Natural killer cell (primary cell): ENCODE results near the gene ZNF497. TPM values are rescaled to one million over a fixed set of nuclear protein-coding genes. Genes with fewer than 3 reads are reported as not detected.

Source experiments
- ATAC-seq, 3 donors: fragments of 150-1000 bp in 2 of 3; fragments of 200-7000 bp in 1 of 3; cut with Tn5 transposase; 1 replicate in 1 of 3; 2 replicates in 2 of 3; pipeline ENCODE4 v1.10.0; 2021; ENCODE audit warnings: mild to moderate bottlenecking in 2 of 3, moderate library complexity in 2 of 3
- DNase-seq, 2 donors: peaks; one replicate each; pipeline versions ENCODE4 v3.0.0 to v3.0.0-alpha.2; 2013 to 2021; ENCODE audit warnings: mixed read lengths in 1 of 2
- H3K27ac ChIP-seq: one replicate; pipeline ENCODE4 v1.5.1; 2013; ENCODE audit warnings: mild to moderate bottlenecking, low read length
- H3K27me3 ChIP-seq: one replicate; pipeline ENCODE4 v1.6.1; 2013; ENCODE audit warnings: low read length; ENCODE audit not compliant: control insufficient read depth, insufficient read depth
- H3K36me3 ChIP-seq: one replicate; pipeline ENCODE4 v1.6.1; 2013; ENCODE audit warnings: low read length; ENCODE audit not compliant: control insufficient read depth, insufficient read depth
- H3K4me1 ChIP-seq: one replicate; pipeline ENCODE4 v1.6.1; 2013; ENCODE audit warnings: low read length; ENCODE audit not compliant: control insufficient read depth, insufficient read depth
- H3K4me3 ChIP-seq: one replicate; pipeline ENCODE4 v1.5.1; 2013; ENCODE audit warnings: low read length
- H3K9me3 ChIP-seq: one replicate; pipeline ENCODE4 v1.6.1; 2013; ENCODE audit warnings: low read length; ENCODE audit not compliant: control insufficient read depth, insufficient read depth
- H3K27ac Mint-ChIP-seq, 2 donors: one replicate each; pipeline ENCODE4 v1.8.0; 2022; ENCODE audit warnings: mild to moderate bottlenecking in 2 of 2, mixed read lengths in 2 of 2, moderate library complexity in 1 of 2
- H3K27me3 Mint-ChIP-seq, 2 donors: one replicate each; pipeline ENCODE4 v1.8.0; 2022; ENCODE audit warnings: low read depth in 2 of 2, mixed read lengths in 2 of 2
- H3K36me3 Mint-ChIP-seq: one replicate; pipeline ENCODE4 v1.8.0; 2022; ENCODE audit warnings: mixed read lengths
- H3K4me1 Mint-ChIP-seq, 2 donors: one replicate each; pipeline ENCODE4 v1.8.0; 2022; ENCODE audit warnings: mixed read lengths in 2 of 2
- H3K4me3 Mint-ChIP-seq: one replicate; pipeline ENCODE4 v1.8.0; 2022; ENCODE audit warnings: mild to moderate bottlenecking, moderate library complexity, mixed read lengths
- H3K9me3 Mint-ChIP-seq, 2 donors: one replicate each; pipeline ENCODE4 v1.8.0; 2022; ENCODE audit warnings: mixed read lengths in 2 of 2
- WGBS: methylation state at CpG from one replicate; pipeline ENCODE4 v1.1.7; 2013; ENCODE audit warnings: missing lambda C conversion rate; ENCODE audit not compliant: insufficient coverage; 5-methylcytosine and 5-hydroxymethylcytosine counted together
- intact Hi-C: fragments of 100-400 bp; cut with micrococcal nuclease; formaldehyde crosslinking; loops from one replicate; pipeline ENCODE4 v1.14.2; 2022
- total RNA-seq, 4 donors: library from RNA; stranded (reverse); fragments of 120-200 nt in 1 of 4; gene quantifications; one replicate each; pipeline versions ENCODE4 v1.2.3 to v1.2.4, GENCODE V29; 2013 to 2022
- TF ChIP-seq, protein P1 (sequence below): fragments of 200-600 bp; IDR thresholded peaks from one replicate; pipeline ENCODE4 v1.8.0; 2022; ENCODE audit warnings: antibody characterized with exemption

The ZNF497 gene
- total RNA-seq, 3 donors from 2014 or later (not counting 1 experiment from before 2014, with no cell fraction given) = 0.40 to 0.61 (median 0.60) TPM

DNA sequence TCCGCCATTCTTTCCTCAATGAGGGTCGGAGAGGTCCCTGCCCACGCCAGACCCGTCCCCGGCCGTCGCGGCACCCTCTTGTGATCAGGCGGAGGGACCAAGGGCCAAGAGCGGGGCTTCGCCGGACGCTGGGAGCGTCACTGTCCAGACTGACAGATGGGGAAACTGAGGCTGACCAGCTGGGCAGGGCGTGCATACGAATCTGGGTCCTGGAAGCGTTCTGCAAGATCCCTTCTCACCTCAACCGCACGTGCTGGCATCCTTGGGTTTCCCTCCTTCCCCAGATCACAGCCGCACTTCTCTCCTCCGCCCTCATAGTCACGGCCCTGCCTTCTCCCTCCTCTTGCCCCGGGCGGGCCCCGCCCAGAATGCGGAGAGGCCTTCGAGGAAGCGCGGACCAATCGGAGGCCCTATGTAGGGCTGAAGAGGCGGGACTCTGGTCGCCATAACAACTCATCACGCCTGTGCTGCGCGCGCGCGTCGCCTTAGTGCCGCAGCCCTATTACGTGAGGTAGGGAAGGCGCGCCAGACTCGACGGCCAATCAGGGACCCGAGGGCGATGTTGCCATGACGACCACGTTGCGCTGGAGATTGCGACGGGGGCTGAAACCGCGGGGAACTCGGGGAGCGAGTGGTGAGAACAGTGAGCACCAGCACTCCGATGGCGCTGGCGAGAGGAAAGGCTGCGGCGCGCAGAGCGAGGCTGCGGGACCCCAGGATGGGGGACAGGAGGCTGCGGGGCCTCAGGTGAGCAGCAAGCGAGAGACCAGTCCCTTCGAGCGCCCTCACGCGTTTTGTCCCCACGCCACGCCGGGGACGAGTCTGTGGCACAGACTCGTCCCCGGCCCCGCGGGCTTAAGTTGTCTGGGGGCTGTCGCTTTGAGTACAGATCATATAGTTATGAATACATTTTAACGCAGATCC lies 38.6 kb upstream of the ZNF497 start:
- Histone ChIP-seq H3K4me3 (peak overlapping the region; percentile 76), H3K4me1 (peaks cover 18% of the 10 kb centered on the region), H3K36me3 (no peaks in the 10 kb centered on the region), H3K27ac (peak overlapping the region; percentile 98), H3K27me3 (peaks cover 10% of the 10 kb centered on the region), H3K9me3 (no peaks in the 10 kb centered on the region)
- DNase-seq (peak; percentile 98 to 100), ATAC-seq (peak; percentile 94 to 98 (median 96))
- TF ChIP-seq, protein P1, sequence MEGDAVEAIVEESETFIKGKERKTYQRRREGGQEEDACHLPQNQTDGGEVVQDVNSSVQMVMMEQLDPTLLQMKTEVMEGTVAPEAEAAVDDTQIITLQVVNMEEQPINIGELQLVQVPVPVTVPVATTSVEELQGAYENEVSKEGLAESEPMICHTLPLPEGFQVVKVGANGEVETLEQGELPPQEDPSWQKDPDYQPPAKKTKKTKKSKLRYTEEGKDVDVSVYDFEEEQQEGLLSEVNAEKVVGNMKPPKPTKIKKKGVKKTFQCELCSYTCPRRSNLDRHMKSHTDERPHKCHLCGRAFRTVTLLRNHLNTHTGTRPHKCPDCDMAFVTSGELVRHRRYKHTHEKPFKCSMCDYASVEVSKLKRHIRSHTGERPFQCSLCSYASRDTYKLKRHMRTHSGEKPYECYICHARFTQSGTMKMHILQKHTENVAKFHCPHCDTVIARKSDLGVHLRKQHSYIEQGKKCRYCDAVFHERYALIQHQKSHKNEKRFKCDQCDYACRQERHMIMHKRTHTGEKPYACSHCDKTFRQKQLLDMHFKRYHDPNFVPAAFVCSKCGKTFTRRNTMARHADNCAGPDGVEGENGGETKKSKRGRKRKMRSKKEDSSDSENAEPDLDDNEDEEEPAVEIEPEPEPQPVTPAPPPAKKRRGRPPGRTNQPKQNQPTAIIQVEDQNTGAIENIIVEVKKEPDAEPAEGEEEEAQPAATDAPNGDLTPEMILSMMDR = no peak
- WGBS = 4% methylated on average over 73 of the region's 80 CpGs
- Mint-ChIP-seq H3K4me3 (peak overlapping the region; percentile 92), H3K4me1 (peaks cover 14 to 15% of the 10 kb centered on the region in 2 donors), H3K36me3 (no peaks in the 10 kb centered on the region), H3K27ac (peak overlapping the region; percentile 92 to 93), H3K27me3 (peaks cover 0 to 19% of the 10 kb centered on the region in 2 donors), H3K9me3 (no peaks in the 10 kb centered on the region)
- intact Hi-C loops = loop anchor here (1.0 to 2.0 kb wide), 5 partner anchors 14 to 74 kb away; partner anchors contain the start of genes RPS5, ZNF132, ZNF497 and ZNF837

DNA sequence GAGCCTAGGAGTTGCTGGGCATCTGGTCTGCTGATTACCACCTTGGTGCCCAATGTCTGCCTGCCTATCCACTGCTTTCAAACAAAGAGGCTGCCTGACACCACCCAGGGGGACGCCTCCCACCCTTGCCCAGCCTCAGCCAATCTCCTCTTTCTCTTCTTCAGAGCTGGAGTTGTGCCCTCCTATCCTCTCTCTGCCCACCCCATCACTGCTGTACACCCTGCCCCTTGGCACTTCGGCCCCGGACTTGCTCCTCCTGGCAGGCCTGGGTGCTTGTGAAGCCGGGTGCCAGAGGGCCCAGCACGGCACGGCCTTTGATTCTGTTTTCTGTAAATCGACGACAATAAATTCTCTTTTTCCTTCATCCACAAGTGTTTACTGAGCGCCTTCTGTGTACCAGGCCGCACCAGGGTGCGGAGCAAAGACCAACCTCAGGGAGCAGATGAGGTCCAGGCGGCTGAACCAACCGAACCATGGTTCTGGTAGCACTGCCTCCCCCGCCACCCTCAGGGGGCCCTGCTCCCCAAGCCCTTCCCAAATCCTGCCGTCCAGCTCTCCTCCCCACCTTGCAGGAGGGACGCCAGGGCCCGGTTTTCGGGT lies 37.9 kb upstream of the ZNF497 start:
- intact Hi-C loops = loop anchor here (2.0 kb wide), 2 partner anchors 14 to 74 kb away; partner anchors contain the start of genes RPS5 and ZSCAN22
- H3K4me1 Mint-ChIP-seq = peaks cover 14 to 15% of the 10 kb centered on the region in 2 donors

DNA sequence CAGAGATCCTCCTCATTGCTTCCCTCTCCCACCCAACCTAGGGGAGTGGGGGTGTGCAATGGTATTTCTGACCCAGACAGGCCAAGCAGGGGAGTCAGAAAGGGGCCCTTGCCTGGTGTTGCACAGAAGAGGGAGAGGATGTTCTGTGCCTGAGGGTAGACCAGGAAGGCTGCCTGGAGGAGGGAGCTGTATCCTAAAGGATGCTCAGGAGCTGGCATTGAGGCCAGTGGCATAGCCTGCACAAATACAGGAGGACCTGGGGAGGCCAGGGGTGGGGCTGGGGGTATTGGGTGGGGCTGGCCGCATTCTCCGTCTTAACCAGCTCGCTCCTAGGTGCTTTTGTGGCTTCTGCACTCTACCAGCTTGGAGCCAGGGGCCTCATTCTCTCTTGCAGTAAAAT lies 37.4 kb upstream of the ZNF497 start:
- Mint-ChIP-seq H3K27me3 (peaks cover 0 to 23% of the 10 kb centered on the region in 2 donors), H3K9me3 (no peaks in the 10 kb centered on the region), H3K4me1 (peaks cover 14 to 15% of the 10 kb centered on the region in 2 donors), H3K4me3 (peak overlapping the region; percentile 31), H3K36me3 (no peaks in the 10 kb centered on the region), H3K27ac (no peak overlapping the region)
- no peak overlapping the region for H3K4me3 ChIP-seq
- ATAC-seq (no peak), DNase-seq (no peak)
- WGBS = 97% methylated on average over 3 of the region's 3 CpGs
- intact Hi-C loops = loop anchor here (2.0 kb wide), 2 partner anchors 13 to 73 kb away; partner anchors contain the start of genes RPS5 and ZSCAN22
- peaks cover 10% of the 10 kb centered on the region for H3K27me3 ChIP-seq
- peaks cover 2% of the 10 kb centered on the region for H3K36me3 ChIP-seq
- H3K27ac ChIP-seq = no peak overlapping the region
- TF ChIP-seq, protein P1 = no peak
- peaks cover 21% of the 10 kb centered on the region for H3K4me1 ChIP-seq
- no peaks in the 10 kb centered on the region for H3K9me3 ChIP-seq

More for the DNA sequence above, 37.9 kb upstream of the ZNF497 start:
- Histone ChIP-seq H3K4me3 (peak overlapping the region; percentile 39), H3K9me3 (no peaks in the 10 kb centered on the region), H3K27ac (peak overlapping the region; percentile 98), H3K27me3 (peaks cover 10% of the 10 kb centered on the region), H3K4me1 (peaks cover 21% of the 10 kb centered on the region), H3K36me3 (no peaks in the 10 kb centered on the region)
- 74% methylated on average over 18 of the region's 18 CpGs for WGBS
- peak overlapping the region; percentile 92 for H3K4me3 Mint-ChIP-seq
- no peaks in the 10 kb centered on the region for H3K36me3 Mint-ChIP-seq
- H3K27ac Mint-ChIP-seq = peak overlapping the region; percentile 92 to 93
- peaks cover 0 to 23% of the 10 kb centered on the region in 2 donors for H3K27me3 Mint-ChIP-seq
- TF ChIP-seq, protein P1 = no peak
- ATAC-seq (no peak), DNase-seq (peak in 1 of 2 donors; percentile 15)
- H3K9me3 Mint-ChIP-seq = no peaks in the 10 kb centered on the region
